Uterus (tissue), 2 donors: Measurements from ENCODE around the gene NOL4L.

ENCODE experiments used
- CTCF ChIP-seq, 4 experiments: fragments of 200-600 bp in 2 of 4; fragments of 450-650 bp in 2 of 4; sonication (generic) in 2 of 4; IDR thresholded peaks; one replicate each; pipeline ENCODE4 v1.5.1; 2016 to 2019; ENCODE audit warnings: antibody characterized with exemption in 4 of 4, mild to moderate bottlenecking in 2 of 4, moderate library complexity in 1 of 4
- POLR2A ChIP-seq, 2 donors: fragments of 450-650 bp; IDR thresholded peaks; one replicate each; pipeline ENCODE4 v1.6.1; 2016; ENCODE audit warnings: antibody characterized with exemption in 2 of 2, mild to moderate bottlenecking in 1 of 2, moderate library complexity in 1 of 2

GRCh38 chr20:32576560-32576959 is 8.6 kb downstream of the NOL4L start:
- TF ChIP-seq CTCF (IDR thresholded peaks at IDR 0.05) (no peak), POLR2A (IDR thresholded peaks at IDR 0.05) (no peak)
